HG02852 (cell line): ENCODE results near the gene PREP.
"Not testable (repeated sequence)": the region's sequence is repeated elsewhere in the genome, so short reads cannot be mapped to it uniquely, and the experiment has no call there.

Experiments
- ATAC-seq: cut with Tn5 transposase; IDR thresholded peaks from one replicate; pipeline ENCODE4 v1.9.1; 2021; ENCODE audit warnings: mild to moderate bottlenecking, moderate library complexity; ENCODE audit not compliant: unreplicated experiment

Gene PREP

GRCh38 chr6:105276374-105276773 is 126.5 kb downstream of the PREP start:
- no peak for ATAC-seq

- no peak for ATAC-seq
Observed at GRCh38 chr6:105275542-105275941, 127.3 kb downstream of the PREP start.

- ATAC-seq: no peak
Observed at GRCh38 chr6:105274678-105275077, 128.2 kb downstream of the PREP start.

DNA sequence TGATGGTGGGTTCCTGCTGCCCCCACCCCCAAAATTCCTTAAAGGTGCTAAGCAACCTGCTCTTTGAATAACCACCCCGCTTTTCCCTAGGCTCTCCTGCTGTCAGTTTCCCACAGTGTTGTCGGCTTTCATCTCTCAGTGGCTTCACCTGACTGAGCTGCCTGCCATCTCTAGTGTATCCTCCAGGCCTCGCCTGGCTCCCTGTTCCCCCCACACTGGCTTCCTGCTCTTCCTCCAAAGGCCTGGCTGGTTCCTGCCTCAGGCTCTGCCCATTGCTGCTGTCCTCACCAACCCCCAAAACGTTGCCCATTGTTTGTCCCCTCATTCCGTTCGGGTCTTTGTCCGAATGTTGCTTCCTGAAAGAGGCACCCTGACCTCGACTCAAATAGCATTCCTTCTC is 129.3 kb downstream of the PREP start:
- ATAC-seq: no peak

DNA sequence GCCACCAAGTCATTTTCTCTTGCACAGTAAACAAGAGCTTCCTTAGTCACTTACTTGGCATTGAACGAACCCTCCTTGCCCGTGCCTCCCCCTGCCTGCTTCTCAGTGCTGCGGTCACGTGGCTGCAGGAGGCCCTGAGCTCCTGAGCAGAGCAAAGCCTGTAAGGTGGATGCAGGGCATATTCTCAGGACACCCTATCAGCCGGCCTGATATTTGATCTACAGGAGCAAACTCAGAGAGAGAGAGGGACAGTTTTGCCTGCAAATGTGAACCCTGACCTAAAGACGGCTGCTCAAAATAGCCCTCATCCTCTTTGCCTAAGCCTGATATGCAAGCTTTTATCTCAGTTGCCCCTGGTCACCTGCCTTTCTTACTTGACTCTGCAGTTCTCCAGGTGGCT is 130.1 kb downstream of the PREP start:
- no peak for ATAC-seq

DNA sequence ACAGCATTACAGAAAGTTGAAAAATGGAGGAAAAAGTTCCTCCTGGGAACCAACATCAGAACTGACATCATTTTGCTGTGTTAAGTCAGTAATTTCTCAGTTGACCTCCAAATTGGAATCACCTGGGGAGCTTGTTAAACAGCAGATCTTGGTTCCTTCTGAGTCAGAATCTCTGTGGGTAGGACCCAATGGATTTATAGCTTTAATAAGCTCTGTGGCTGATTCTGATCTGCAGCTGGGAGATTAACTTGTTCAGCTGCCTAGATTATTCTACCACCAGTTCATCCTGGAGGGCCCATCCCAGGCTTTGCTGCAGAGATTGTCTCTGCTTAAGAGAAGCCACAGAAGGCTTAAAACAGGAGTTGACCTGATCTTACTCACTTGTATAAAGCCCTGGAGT is 132.4 kb downstream of the PREP start:
- ATAC-seq: no peak

DNA sequence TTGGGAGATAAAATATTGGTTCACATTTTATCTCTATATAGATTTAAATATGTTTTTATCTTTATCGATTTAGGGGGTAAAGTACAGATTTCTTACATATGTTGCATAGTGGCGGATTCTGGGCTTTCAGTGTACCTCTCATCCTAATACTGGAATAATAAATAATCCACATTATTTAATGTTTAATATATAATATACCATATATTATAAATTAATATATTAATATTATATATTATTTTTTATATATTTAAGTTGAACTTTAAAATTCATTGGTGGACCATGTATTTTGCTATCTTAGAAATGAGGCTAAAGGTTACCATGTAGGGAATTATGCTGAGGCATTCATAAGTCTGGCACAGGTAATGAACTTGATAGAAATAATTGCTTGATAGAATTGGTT is 133.5 kb downstream of the PREP start:
- no peak for ATAC-seq

- peak; percentile 47 for ATAC-seq
Observed at GRCh38 chr6:105263685-105264610, 138.9 kb downstream of the PREP start.

GRCh38 chr6:105259913-105260889 is 142.7 kb downstream of the PREP start:
- no peak for ATAC-seq

- ATAC-seq: no peak
Observed at GRCh38 chr6:105258816-105259215, 144.1 kb downstream of the PREP start.

DNA sequence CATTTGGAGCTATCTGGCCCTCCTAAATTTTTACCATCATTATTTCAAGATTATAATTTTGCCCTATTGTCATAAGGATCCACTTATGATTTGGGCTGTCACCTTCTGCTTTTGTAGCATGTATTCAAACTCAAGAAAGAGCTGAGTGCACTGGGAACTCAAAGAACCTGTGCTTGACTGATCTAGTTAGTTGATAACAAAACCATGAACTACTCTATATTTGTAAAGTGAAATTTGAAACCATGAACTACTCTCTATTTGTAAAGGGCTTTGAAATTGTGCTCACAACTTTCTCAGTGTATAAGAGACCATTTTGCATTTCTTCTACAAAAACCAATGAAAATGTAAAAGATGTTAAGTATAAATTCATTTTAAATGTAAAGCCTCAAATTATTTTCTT is 145.5 kb downstream of the PREP start:
- ATAC-seq: peak; percentile 78

GRCh38 chr6:105256619-105257018 is 146.3 kb downstream of the PREP start:
- ATAC-seq: no peak

DNA sequence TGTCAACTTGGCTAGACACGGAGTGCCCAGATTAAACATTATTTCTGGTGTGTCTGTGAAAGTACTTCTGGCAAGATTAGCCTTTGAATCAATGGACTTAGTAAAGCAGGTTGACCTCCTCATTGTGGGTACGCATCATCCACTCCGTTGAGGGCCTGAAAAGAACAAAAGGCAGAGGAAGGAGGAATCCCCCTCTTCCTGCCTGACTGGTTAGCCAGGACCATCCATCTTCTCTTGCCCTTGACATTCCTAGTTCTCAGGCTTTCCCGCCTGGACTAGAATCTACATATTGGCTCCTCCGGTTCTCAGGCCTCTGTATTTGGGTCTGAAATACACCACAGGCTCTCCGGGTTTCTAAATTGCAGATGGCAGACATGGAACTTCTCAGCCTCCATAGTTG is 149.1 kb downstream of the PREP start:
- ATAC-seq: no peak

GRCh38 chr6:105251689-105252088 is 151.2 kb downstream of the PREP start:
- no peak for ATAC-seq

- no peak for ATAC-seq
Observed at GRCh38 chr6:105250533-105250932, 152.3 kb downstream of the PREP start.

DNA sequence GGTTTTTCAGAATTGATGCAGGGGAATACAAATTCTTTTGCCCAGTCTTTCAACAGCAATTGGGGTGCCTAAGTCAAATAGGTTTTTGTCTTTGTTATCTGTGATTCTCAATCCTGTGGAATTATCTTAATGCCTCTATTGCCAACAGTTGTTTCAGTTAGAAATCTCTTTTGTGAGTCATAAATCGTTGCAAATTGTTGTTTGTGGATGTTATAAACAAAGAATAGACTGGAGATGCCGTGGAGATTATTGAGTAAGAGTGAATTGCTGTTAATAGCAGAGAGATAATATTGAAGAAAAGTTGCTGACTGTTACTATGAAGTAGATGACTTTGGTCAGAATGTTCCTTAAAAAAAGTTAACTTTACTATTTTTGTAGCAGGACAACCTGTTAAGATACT is 159.4 kb downstream of the PREP start:
- no peak for ATAC-seq

DNA sequence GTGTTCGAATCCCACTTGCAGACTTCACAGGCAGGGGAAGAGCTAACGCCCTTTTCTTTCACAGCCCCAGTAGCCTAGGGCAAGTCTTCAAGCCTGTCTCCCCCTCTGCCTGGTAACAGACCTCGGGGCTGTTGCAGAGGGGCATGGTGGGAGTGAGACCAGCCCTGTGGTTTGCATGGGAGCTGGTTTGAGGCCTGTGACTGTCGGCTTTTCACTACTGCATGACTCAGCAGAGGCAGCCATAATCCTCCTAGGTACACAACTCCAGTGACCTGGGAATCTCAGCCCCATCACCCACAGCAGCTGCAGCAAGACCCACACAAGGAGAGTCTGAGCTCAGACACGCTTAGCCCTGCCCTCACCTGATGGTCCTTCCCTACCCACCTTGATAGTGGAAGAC is 167.7 kb downstream of the PREP start:
- no peak for ATAC-seq

- not testable (repeated sequence) for ATAC-seq
Observed at GRCh38 chr6:105231771-105232170, 171.1 kb downstream of the PREP start.
